Mammary epithelial cell (primary cell): Measurements from ENCODE around the gene PACSIN1.

ENCODE experiments used
- CTCF ChIP-seq, 2 donors: IDR thresholded peaks in 1 of 2; conservative IDR thresholded peaks in 1 of 2; 2 replicates each; pipeline ENCODE4 v1.5.1; 2011 to 2012; ENCODE audit warnings: inconsistent platforms in 2 of 2, low read length in 2 of 2, mild to moderate bottlenecking in 2 of 2, control low read depth in 1 of 2, low read depth in 1 of 2; ENCODE audit not compliant: insufficient read depth in 1 of 2; ENCODE audit errors: extremely low read depth in 1 of 2
- EZH2 ChIP-seq: IDR thresholded peaks from 2 replicates; pipeline ENCODE4 v1.6.1; 2012; ENCODE audit warnings: low read length, inconsistent platforms, borderline replicate concordance

DNA sequence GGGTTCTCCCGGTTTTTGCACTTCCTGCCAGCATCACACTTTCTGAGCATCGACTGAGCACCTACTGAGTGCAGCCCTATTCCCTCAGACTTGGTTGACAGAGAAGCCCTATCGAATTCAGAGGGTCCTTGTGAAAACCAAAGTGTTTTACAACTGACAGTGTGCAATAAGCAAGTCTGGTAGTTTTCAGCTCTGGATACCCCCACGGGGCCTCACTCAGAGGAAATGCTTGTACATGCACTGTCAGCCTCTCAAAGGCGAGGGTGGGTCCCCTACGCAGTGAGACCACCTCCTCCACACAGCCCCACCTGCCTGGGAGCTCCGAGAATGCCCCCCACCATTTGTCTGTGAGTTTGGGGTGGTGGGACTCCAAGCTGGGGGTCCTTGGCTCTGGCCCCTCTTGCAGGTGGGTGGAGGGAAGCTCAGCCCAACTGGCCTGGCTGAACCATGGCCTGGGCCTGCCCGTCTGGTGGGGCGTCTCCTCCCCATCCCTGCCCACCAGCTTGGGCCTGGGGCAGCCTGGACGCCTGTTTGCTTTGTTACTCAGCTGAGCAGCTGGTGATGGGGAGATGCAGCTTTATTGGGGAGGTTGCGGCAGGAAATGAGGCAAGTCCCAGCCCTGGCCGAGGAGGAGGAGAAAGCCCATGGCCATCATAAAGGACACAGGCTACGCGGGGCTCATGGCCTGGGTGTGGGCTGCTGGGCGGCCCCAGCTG, 88.6 kb downstream of the PACSIN1 start:
- TF ChIP-seq CTCF (conservative IDR thresholded peaks at IDR 0.05 in 1 of 2, IDR thresholded peaks at IDR 0.05 in 1 of 2; ENCODE audit: extremely low read depth in 1 of 2, insufficient read depth in 1 of 2, low read depth in 1 of 2, low read length in 2 of 2) (no peak), EZH2 (no peak)
